CD4-positive, alpha-beta T cell treated with Interleukin-10 for 1 hour (primary cell): ENCODE data around the gene KCTD8.

Source experiments
- DNase-seq: peaks from one replicate; pipeline ENCODE4 v3.0.0-alpha.2; 2020

The KCTD8 gene

GRCh38 chr4:44448521-44449461, at the start of gene KCTD8:
Gene KCTD8 (minus strand): TSS chr4:44448809.
- DNase-seq: peak; percentile 37

- DNase-seq: no peak
Measured at GRCh38 chr4:44494810-44495701, 46.4 kb upstream of the KCTD8 start.

GRCh38 chr4:44493924-44494323, 45.3 kb upstream of the KCTD8 start:
- no peak for DNase-seq

GRCh38 chr4:44487341-44487740, 38.7 kb upstream of the KCTD8 start:
- no peak for DNase-seq

GRCh38 chr4:44479731-44480130, 31.1 kb upstream of the KCTD8 start:
- no peak for DNase-seq

- no peak for DNase-seq
Measured at GRCh38 chr4:44462259-44462658, 13.7 kb upstream of the KCTD8 start.

GRCh38 chr4:44447563-44448504, 775 bp downstream of the KCTD8 start:
- no peak for DNase-seq

GRCh38 chr4:44446801-44447562, 1.6 kb downstream of the KCTD8 start:
- DNase-seq: no peak

- DNase-seq: no peak
Measured at GRCh38 chr4:44446191-44446590, 2.4 kb downstream of the KCTD8 start.

- DNase-seq: no peak
Measured at GRCh38 chr4:44438687-44439086, 9.9 kb downstream of the KCTD8 start.

- no peak for DNase-seq
Measured at GRCh38 chr4:44434247-44434646, 14.4 kb downstream of the KCTD8 start.

- no peak for DNase-seq
Measured at GRCh38 chr4:44425614-44426208, 22.9 kb downstream of the KCTD8 start.

GRCh38 chr4:44422912-44423311, 25.7 kb downstream of the KCTD8 start:
- no peak for DNase-seq

- DNase-seq: no peak
Measured at GRCh38 chr4:44421330-44422065, 27.1 kb downstream of the KCTD8 start.

GRCh38 chr4:44415251-44415650, 33.4 kb downstream of the KCTD8 start:
- DNase-seq: no peak

- no peak for DNase-seq
Measured at GRCh38 chr4:44368413-44369167, 80.0 kb downstream of the KCTD8 start.

- DNase-seq: no peak
Measured at GRCh38 chr4:44354172-44354571, 94.4 kb downstream of the KCTD8 start.

GRCh38 chr4:44351069-44351468, 97.5 kb downstream of the KCTD8 start:
- no peak for DNase-seq

- DNase-seq: no peak
Measured at GRCh38 chr4:44342800-44343199, 105.8 kb downstream of the KCTD8 start.

GRCh38 chr4:44326741-44327140, 121.9 kb downstream of the KCTD8 start:
- no peak for DNase-seq
